Progenitor cell of endocrine pancreas (in vitro differentiated cells): ENCODE results near the gene KRTAP10-12. TPM values are rescaled to one million over a fixed set of nuclear protein-coding genes. Genes with fewer than 3 reads are reported as not detected.
"Not testable (repeated sequence)": the region's sequence is repeated elsewhere in the genome, so short reads cannot be mapped to it uniquely, and the experiment has no call there.

Experiments
- DNase-seq: peaks from one replicate; pipeline ENCODE4 v3.0.0; 2021; ENCODE audit warnings: low spot score; ENCODE audit not compliant: unreplicated experiment
- H3K27ac Mint-ChIP-seq: 2 replicates; pipeline ENCODE4 v1.8.0; 2021; ENCODE audit warnings: mild to moderate bottlenecking, moderate library complexity, mixed read lengths
- H3K27me3 Mint-ChIP-seq: 2 replicates; pipeline ENCODE4 v1.8.0; 2021; ENCODE audit warnings: mixed read lengths
- H3K36me3 Mint-ChIP-seq: 2 replicates; pipeline ENCODE4 v1.8.0; 2022; ENCODE audit warnings: mixed read lengths; ENCODE audit not compliant: insufficient read depth
- H3K4me1 Mint-ChIP-seq: 2 replicates; pipeline ENCODE4 v1.8.0; 2021; ENCODE audit warnings: low read depth, mixed read lengths
- H3K4me3 Mint-ChIP-seq: 2 replicates; pipeline ENCODE4 v1.8.0; 2021; ENCODE audit warnings: low read depth, mild to moderate bottlenecking, moderate library complexity, mixed read lengths
- H3K9me3 Mint-ChIP-seq: 2 replicates; pipeline ENCODE4 v1.8.0; 2021; ENCODE audit warnings: low read depth, mixed read lengths
- CTCF ChIP-seq: fragments of 200-600 bp; sonication (generic); IDR thresholded peaks from one replicate; pipeline ENCODE4 v1.5.0; 2021; ENCODE audit warnings: antibody characterized with exemption, mild to moderate bottlenecking; ENCODE audit not compliant: unreplicated experiment
- total RNA-seq: library from RNA; stranded (reverse); gene quantifications from 2 replicates; pipeline ENCODE4 v1.2.1, GENCODE V29; 2021

Gene KRTAP10-12
- total RNA-seq, 1 donor from 2014 or later, result not detected

DNA sequence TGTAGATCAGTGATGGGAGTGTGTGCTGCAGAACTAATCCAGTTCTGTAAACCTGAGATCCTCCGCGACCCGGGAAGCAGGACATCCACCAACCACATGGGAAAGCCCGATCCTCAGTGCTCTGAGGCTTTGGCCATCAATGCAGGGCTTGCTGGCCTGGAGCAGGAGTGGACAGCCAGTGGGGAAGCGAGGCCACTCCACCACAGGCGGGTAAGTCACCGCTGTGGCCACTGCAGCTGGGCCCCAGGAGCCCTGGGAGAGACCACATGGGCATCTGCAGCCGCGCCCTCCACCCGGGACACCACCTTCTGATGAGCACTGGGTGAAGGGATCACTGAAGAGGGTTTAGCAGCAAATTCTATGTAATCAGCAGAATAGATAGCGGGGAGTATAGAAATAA, 15.8 kb upstream of the KRTAP10-12 start:
- Mint-ChIP-seq H3K9me3 (no peaks in the 10 kb centered on the region), H3K27me3 (peaks cover 52% of the 10 kb centered on the region), H3K36me3 (no peaks in the 10 kb centered on the region), H3K4me1 (peaks cover 2% of the 10 kb centered on the region), H3K27ac (no peak overlapping the region), H3K4me3 (no peak overlapping the region)
- TF ChIP-seq CTCF, result no peak
- no peak for DNase-seq

DNA sequence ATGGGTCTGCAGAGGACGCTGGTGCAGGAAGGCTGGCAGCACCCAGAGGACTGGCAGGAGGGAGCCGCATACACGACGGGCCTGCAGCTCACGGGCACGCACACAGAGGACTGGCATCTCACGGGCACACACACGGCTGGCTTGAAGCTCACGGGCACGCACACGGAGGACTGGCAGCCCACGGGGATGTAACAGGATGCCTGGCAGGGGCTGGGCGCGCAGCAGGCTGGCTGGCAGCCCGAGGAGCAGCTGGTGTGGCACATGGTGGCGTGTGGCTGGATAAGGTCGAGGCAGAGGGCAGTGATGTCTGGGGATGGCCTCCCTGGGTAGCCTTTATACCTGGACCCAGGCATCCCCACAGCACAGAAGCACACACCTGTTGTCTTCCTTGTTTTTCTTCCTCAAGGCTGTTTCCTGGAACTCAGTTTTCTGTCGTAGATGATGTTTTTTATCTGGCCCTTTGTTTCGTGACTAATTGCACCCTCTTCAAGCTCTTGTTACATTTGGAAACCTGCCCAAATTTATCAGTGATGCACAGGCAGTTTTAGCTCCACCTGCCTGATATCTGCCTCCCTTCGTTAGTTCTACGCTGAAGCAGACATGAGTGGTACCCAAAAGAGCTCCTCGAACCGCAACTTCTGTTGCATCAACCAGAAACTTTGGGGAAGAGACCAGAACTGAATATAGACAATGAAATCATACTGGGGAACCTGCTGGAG, 15.0 kb upstream of the KRTAP10-12 start, which contains the start of gene KRTAP12-1:
Gene KRTAP12-1 (minus strand): TSS at position 303 of the 719 bp plus-strand sequence. CDS start 40 bp downstream, at position 263.
- no peaks in the 10 kb centered on the region for H3K36me3 Mint-ChIP-seq
- H3K4me1 Mint-ChIP-seq, result peaks cover 8% of the 10 kb centered on the region
- no peak within 1 kb of the TSS for H3K27ac Mint-ChIP-seq
- no peak within 1 kb of the TSS for H3K4me3 Mint-ChIP-seq
- DNase-seq, result no peak
- no peaks in the 10 kb centered on the region for H3K9me3 Mint-ChIP-seq
- peaks cover 53% of the 10 kb centered on the region for H3K27me3 Mint-ChIP-seq
- no peak for TF ChIP-seq CTCF

DNA sequence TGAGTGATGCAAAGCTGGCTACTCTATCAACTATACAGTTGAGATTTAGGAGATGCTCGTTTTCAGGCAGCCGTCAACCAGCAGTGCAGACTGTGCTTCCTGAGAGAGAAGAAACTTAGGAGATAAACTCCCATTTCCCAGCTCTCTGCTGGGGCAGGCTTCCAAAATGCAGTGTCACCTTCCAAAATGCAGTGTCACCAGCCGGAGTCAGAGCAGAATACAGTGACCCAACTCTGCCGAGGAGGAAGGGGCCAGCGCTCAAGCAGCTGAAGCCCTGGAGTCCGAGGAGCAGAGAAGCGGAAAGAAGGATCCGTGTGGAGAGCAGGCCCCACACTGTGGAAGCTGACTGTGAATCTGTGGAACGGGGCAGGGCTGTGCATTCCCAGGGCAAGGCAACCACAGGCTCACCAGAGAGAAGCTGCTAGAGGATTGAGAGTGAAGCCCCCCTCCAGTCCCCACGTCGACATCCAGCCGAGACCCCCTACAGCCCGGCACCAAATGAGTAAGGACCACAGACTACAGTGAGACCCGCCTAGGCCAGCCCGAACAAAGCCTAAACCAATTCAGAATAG, 14.3 kb upstream of the KRTAP10-12 start:
- peaks cover 58% of the 10 kb centered on the region for H3K27me3 Mint-ChIP-seq

DNA sequence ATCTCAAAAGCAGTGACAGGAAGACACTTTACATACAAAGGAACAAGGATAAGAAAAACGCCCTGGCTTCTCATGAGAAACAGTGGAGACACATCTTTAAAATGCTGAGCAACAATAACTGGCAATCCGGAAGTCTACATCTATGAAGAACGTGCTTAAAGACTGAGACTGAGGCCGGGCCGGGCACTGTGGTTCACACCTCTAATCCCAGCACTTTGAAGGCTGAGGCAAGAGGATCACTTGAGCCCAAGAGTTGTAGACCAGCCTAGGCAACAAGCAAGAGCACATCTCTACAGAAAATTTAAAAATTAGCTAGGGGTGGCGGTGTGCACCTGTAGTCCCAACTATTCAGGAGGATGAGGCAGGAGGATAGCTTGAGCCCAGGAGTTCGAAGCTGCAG, 12.9 kb upstream of the KRTAP10-12 start:
- DNase-seq, result no peak
- Mint-ChIP-seq H3K27me3 (peaks cover 64% of the 10 kb centered on the region), H3K4me1 (peaks cover 17% of the 10 kb centered on the region), H3K9me3 (no peaks in the 10 kb centered on the region), H3K27ac (no peak overlapping the region), H3K36me3 (no peaks in the 10 kb centered on the region), H3K4me3 (no peak overlapping the region)
- no peak for TF ChIP-seq CTCF

More for the DNA sequence above, 14.3 kb upstream of the KRTAP10-12 start:
- peaks cover 15% of the 10 kb centered on the region for H3K4me1 Mint-ChIP-seq
- H3K36me3 Mint-ChIP-seq, result no peaks in the 10 kb centered on the region
- H3K4me3 Mint-ChIP-seq, result no peak overlapping the region
- H3K27ac Mint-ChIP-seq, result no peak overlapping the region
- TF ChIP-seq CTCF, result no peak
- DNase-seq, result no peak
- H3K9me3 Mint-ChIP-seq, result no peaks in the 10 kb centered on the region

DNA sequence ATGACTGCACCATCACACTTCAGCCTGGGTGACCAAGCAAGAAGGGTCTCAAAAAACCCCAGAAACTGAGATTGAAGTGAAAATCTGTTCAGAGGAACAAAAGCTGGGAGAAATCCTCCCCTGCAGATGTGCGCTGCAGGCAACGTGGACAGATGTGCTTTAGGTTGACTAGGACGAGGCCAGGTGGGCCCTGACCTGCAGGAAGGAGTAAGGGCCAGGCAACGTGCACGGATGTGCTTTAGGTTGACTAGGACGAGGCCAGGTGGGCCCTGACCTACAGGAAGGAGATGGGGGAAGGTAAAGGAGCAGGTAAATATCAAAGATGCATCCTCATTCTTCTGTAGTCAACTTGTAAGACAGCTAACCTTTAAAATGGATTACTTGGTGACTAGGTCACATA, 12.5 kb upstream of the KRTAP10-12 start:
- H3K4me3 Mint-ChIP-seq, result no peak overlapping the region
- no peak overlapping the region for H3K27ac Mint-ChIP-seq
- H3K27me3 Mint-ChIP-seq, result peaks cover 64% of the 10 kb centered on the region
- H3K9me3 Mint-ChIP-seq, result no peaks in the 10 kb centered on the region
- DNase-seq, result no peak
- no peaks in the 10 kb centered on the region for H3K36me3 Mint-ChIP-seq
- H3K4me1 Mint-ChIP-seq, result peaks cover 17% of the 10 kb centered on the region
- no peak for TF ChIP-seq CTCF

DNA sequence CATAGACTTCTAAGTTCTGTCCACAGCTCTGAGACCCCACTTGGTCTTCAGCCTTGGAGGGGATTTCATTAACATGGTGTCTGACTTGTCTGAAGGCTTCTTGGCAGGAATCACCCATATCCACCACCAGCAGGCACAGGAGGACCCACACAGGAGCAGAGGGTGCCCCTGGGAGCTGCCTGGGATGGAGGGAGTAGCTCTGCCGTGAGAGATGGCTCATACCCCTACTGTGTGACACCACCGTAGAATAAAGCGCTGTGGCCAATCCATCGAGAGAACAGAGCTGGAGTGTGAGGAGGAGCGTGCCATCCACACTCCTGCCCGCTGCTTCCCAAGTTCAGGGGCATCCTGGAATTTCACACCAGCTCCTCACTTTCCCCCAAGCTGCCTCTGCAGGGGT, 11.9 kb upstream of the KRTAP10-12 start:
- not testable (repeated sequence) for H3K36me3 Mint-ChIP-seq, H3K4me3 Mint-ChIP-seq, DNase-seq, H3K27ac Mint-ChIP-seq, H3K9me3 Mint-ChIP-seq
- peaks cover 62% of the 10 kb centered on the region for H3K27me3 Mint-ChIP-seq
- H3K4me1 Mint-ChIP-seq, result peaks cover 17% of the 10 kb centered on the region
